ENCODE data around the gene SLC9C1. TPM values are rescaled to one million over a fixed set of nuclear protein-coding genes. Genes with fewer than 3 reads are reported as not detected.

SLC9C1 gene
- under 1 TPM in 2 of 8 experiments, not detected in 6; 0.05 to 0.27 TPM for total RNA-seq

GRCh38 chr3:112293368-112294321 lies at the start of gene SLC9C1:
TSS of gene SLC9C1 (minus strand) at chr3:112294216. CDS start at chr3:112286791, 7,425 bp downstream.
- H3K4me3 ChIP-seq: no peak within 1 kb of the TSS
- WGBS, 10 experiments: 10 to 83% (median 56%) methylated on average over 2 to 15 of the region's 15 CpGs; no CpG with 5 or more reads in 1 of the 10 experiments
- peak; percentile 57 to 90 (median 84) for ATAC-seq (replicated peaks in 6 of 8)
- H3K27ac ChIP-seq: no peak within 1 kb of the TSS
- in situ Hi-C loops (cut with MboI; ENCODE audit: low pct_unique_long_range_greater_than_20kb in 2 of 9, low sequenced_read_pairs in 9 of 9, unreplicated experiment in 9 of 9): loop anchor here in 3 of 9 experiments (10.0 to 25.0 kb wide), 3 partner anchors 159 to 244 kb away; partner anchors contain the start of gene GCSAM (in 1 of the 3)
- H3K4me1 ChIP-seq (replicated peaks in 1 of 2): peaks cover 0 to 6% of the 10 kb centered on the region in 2 donors

DNA sequence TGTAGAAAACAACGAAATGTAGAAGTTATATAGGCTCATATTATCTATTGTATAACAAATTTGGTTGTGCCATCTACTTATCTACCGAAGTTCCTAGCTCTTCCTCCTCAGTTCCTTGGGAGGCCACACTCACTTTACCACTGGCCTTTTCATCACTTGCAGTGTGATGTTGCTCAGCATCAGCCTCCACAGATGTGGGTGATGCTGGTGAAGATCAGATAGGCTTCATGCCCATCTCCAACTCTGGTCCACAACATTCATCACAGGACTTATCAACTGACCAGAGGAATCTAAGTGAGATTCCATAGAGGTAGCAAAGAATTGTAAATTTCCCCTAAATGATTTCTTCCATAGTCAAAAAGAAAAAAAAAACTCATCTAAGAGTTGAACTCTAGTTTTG lies 47.4 kb upstream of the SLC9C1 start:
- in situ Hi-C loops (cut with MboI; ENCODE audit: low pct_unique_long_range_greater_than_20kb in 2 of 9, low sequenced_read_pairs in 9 of 9, unreplicated experiment in 9 of 9): loop anchor here in 1 of 9 experiments (25.0 kb wide), 1 partner anchor 171 kb away; no protein-coding TSS in a partner anchor
- H3K4me1 ChIP-seq (replicated peaks in 1 of 2): peaks cover 3 to 25% of the 10 kb centered on the region in 2 donors
- H3K27ac ChIP-seq: no peak overlapping the region
- WGBS, 10 experiments: 0 to 100% (median 93%) methylated on average over 1 to 2 of the region's 2 CpGs
- no peak for ATAC-seq (replicated peaks in 6 of 8)
- no peak overlapping the region for H3K4me3 ChIP-seq

- ATAC-seq (replicated peaks in 6 of 8): no peak
- Histone ChIP-seq H3K27ac (no peak overlapping the region), H3K4me1 (replicated peaks in 1 of 2) (peaks cover 3 to 37% of the 10 kb centered on the region in 2 donors), H3K4me3 (no peak overlapping the region)
- WGBS, 10 experiments: 33 to 100% (median 97%) methylated on average over 1 to 2 of the region's 2 CpGs
- in situ Hi-C loops (cut with MboI; ENCODE audit: low pct_unique_long_range_greater_than_20kb in 2 of 9, low sequenced_read_pairs in 9 of 9, unreplicated experiment in 9 of 9): loop anchor here in 1 of 9 experiments (25.0 kb wide), 1 partner anchor 173 kb away; no protein-coding TSS in a partner anchor
These were observed 45.6 kb upstream of the SLC9C1 start for GRCh38 chr3:112339609-112340008.

GRCh38 chr3:112339134-112339533 lies 45.1 kb upstream of the SLC9C1 start:
- H3K27ac ChIP-seq: no peak overlapping the region
- in situ Hi-C loops (cut with MboI; ENCODE audit: low pct_unique_long_range_greater_than_20kb in 2 of 9, low sequenced_read_pairs in 9 of 9, unreplicated experiment in 9 of 9): loop anchor here in 1 of 9 experiments (25.0 kb wide), 1 partner anchor 173 kb away; no protein-coding TSS in a partner anchor
- ATAC-seq (replicated peaks in 6 of 8): no peak
- no peak overlapping the region for H3K4me3 ChIP-seq
- H3K4me1 ChIP-seq (replicated peaks in 1 of 2): peaks cover 3 to 37% of the 10 kb centered on the region in 2 donors

DNA sequence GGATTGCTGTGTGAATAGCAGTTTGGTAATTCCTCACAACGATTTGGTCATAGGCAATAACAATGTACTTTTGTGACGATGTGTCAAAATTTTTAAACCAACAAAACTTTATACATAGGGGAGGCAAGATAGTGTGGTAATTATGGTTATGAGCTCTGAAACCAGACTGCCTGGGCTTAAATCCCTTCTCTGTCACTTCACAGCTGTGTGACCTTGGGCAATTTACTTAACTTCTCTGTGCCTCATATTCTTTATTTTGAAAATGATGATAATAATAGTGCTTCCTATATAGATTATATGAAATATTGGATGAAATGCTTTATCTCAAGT lies 44.7 kb upstream of the SLC9C1 start:
- H3K4me3 ChIP-seq: no peak overlapping the region
- in situ Hi-C loops (cut with MboI; ENCODE audit: low pct_unique_long_range_greater_than_20kb in 2 of 9, low sequenced_read_pairs in 9 of 9, unreplicated experiment in 9 of 9): loop anchor here in 1 of 9 experiments (25.0 kb wide), 1 partner anchor 174 kb away; no protein-coding TSS in a partner anchor

GRCh38 chr3:112338021-112338726 lies 44.2 kb upstream of the SLC9C1 start:
- Histone ChIP-seq H3K27ac (no peak overlapping the region), H3K4me3 (no peak overlapping the region), H3K4me1 (replicated peaks in 1 of 2) (peaks cover 3 to 37% of the 10 kb centered on the region in 2 donors)
- no peak for ATAC-seq (replicated peaks in 6 of 8)
- 27 to 100% (median 91%) methylated on average over 1 to 6 of the region's 6 CpGs for WGBS, 10 experiments
- in situ Hi-C loops (cut with MboI; ENCODE audit: low pct_unique_long_range_greater_than_20kb in 2 of 9, low sequenced_read_pairs in 9 of 9, unreplicated experiment in 9 of 9): loop anchor here in 1 of 9 experiments (25.0 kb wide), 1 partner anchor 174 kb away; no protein-coding TSS in a partner anchor

More for the DNA sequence above, 44.7 kb upstream of the SLC9C1 start:
- WGBS, 10 experiments: 0 to 88% (median 36%) methylated on average over 1 to 2 of the region's 2 CpGs; no CpG with 5 or more reads in 3 of the 10 experiments
- ATAC-seq (replicated peaks in 6 of 8): no peak
- no peak overlapping the region for H3K27ac ChIP-seq
- H3K4me1 ChIP-seq (replicated peaks in 1 of 2): peaks cover 3 to 37% of the 10 kb centered on the region in 2 donors

GRCh38 chr3:112335434-112335781 lies 41.4 kb upstream of the SLC9C1 start:
- Histone ChIP-seq H3K27ac (no peak overlapping the region), H3K4me1 (replicated peaks in 1 of 2) (peaks cover 3 to 37% of the 10 kb centered on the region in 2 donors), H3K4me3 (peak overlapping the region in 4 of 5 donors; percentile 57 to 75 (median 68))
- WGBS, 10 experiments: 7 to 100% (median 80%) methylated on average over 1 to 2 of the region's 2 CpGs; no CpG with 5 or more reads in 4 of the 10 experiments
- ATAC-seq (replicated peaks in 6 of 8): no peak
- in situ Hi-C loops (cut with MboI; ENCODE audit: low pct_unique_long_range_greater_than_20kb in 2 of 9, low sequenced_read_pairs in 9 of 9, unreplicated experiment in 9 of 9): loop anchor here in 1 of 9 experiments (25.0 kb wide), 1 partner anchor 177 kb away; no protein-coding TSS in a partner anchor

DNA sequence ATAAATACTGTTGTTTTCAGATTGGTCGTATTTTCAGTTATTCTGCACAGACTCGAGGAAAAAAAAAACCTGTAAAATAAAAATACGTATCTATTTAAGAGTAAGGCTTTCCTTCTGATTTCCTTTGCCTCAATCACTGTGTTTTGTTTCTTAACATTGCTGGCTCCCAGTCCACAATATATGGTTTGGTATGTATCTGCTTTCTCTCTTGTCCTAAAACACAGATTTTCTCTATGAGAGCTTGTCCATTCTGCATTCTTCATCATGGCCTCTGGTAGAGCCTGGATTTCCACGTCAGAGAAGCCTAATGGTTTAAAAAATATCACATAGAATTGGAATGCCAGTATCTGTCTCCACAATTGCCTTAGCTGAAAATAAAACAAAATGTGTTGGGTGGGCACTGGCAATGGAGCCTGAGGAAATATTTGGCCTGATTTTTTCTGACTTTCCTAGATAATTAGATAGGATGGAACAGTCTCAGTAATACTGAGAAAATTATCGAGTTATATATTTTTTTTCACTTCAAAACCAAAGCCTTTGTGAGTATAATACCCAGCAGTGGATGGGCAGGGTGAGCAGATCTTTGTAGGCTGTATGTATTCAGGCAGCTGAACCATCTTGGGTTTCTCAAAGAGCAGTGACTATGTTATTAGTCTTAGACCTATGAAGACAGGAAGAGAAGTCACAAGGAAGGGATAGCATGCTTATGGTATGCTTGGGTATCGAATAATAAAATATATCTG lies 40.8 kb upstream of the SLC9C1 start:
- WGBS, 10 experiments: 16 to 68% (median 32%) methylated on average over 2 to 6 of the region's 6 CpGs
- Histone ChIP-seq H3K4me3 (peak overlapping the region; percentile 56 to 75 (median 66)), H3K4me1 (replicated peaks in 1 of 2) (peaks cover 3 to 37% of the 10 kb centered on the region in 2 donors), H3K27ac (peak overlapping the region in 1 of 2 donors; percentile 96)
- in situ Hi-C loops (cut with MboI; ENCODE audit: low pct_unique_long_range_greater_than_20kb in 2 of 9, low sequenced_read_pairs in 9 of 9, unreplicated experiment in 9 of 9): loop anchor here in 1 of 9 experiments (25.0 kb wide), 1 partner anchor 177 kb away; no protein-coding TSS in a partner anchor
- no peak for ATAC-seq (replicated peaks in 6 of 8)

GRCh38 chr3:112333381-112334317 lies 39.6 kb upstream of the SLC9C1 start:
- Histone ChIP-seq H3K27ac (peak overlapping the region; percentile 83 to 96), H3K4me3 (peak overlapping the region; percentile 56 to 75 (median 66)), H3K4me1 (replicated peaks in 1 of 2) (peaks cover 3 to 33% of the 10 kb centered on the region in 2 donors)
- 0 to 16% (median 4%) methylated on average over 4 to 14 of the region's 23 CpGs for WGBS, 10 experiments
- in situ Hi-C loops (cut with MboI; ENCODE audit: low pct_unique_long_range_greater_than_20kb in 2 of 9, low sequenced_read_pairs in 9 of 9, unreplicated experiment in 9 of 9): loop anchor here in 1 of 9 experiments (25.0 kb wide), 1 partner anchor 179 kb away; no protein-coding TSS in a partner anchor
- ATAC-seq (replicated peaks in 6 of 8): peak in 6 of 8 experiments; percentile 59 to 77 (median 74)

DNA sequence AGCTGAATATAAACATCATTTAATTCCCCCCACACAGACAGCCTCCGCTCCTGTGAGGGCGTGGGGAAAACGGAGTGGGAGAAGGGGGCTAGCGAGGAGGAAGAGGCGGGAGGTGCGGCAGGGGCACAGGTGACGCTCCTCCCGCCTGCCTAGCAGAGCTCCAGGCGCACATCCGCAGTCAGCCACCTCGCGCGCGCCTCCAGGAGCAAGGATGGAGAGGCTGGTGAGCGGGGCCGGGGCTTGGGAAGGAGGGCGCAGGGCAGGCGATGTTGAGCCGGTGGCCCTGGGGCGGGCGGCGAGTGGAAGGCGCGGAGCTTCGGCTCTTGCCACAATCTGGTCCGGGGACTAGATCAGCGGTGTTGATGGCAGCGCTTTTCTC lies 39.0 kb upstream of the SLC9C1 start, which contains the start of gene CD200:
Gene CD200, plus strand, starts transcription at position 155 of the 379 bp plus-strand sequence. Its CDS starts 57 bp downstream, at position 212.
- H3K4me3 ChIP-seq: peak within 1 kb of the TSS; percentile 56 to 75 (median 66)
- 3 to 4% methylated on average over 5 to 7 of the region's 28 CpGs; no CpG with 5 or more reads in 8 of the 10 experiments for WGBS, 10 experiments
- H3K27ac ChIP-seq: peak within 1 kb of the TSS; percentile 83 to 96
- H3K4me1 ChIP-seq (replicated peaks in 1 of 2): peaks cover 0 to 27% of the 10 kb centered on the region in 2 donors
- in situ Hi-C loops (cut with MboI; ENCODE audit: low pct_unique_long_range_greater_than_20kb in 2 of 9, low sequenced_read_pairs in 9 of 9, unreplicated experiment in 9 of 9): loop anchor here in 1 of 9 experiments (25.0 kb wide), 1 partner anchor 179 kb away; no protein-coding TSS in a partner anchor
- ATAC-seq (replicated peaks in 6 of 8): peak; percentile 30 to 94 (median 90)

DNA sequence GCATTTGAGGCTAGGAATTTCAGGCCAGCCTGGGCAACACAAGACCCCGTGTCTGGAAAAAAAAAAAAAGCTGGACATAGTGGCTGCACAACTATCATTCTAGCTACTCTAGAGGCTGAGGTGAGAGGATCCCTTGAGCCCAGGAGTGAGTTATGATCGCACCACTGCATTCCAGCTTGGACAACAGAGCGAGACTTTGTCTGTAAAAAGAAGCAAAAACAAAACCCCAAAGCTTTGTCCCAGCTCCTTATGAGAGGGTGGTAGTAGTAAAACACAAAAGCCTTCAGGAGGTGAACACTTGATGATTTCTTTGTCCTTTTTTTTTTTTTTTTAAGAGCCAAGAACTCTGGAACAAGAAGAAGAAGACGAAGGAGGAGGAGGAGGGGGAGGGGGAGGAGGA lies 37.8 kb upstream of the SLC9C1 start:
- H3K4me3 ChIP-seq: no peak overlapping the region
- ATAC-seq (replicated peaks in 6 of 8): no peak
- in situ Hi-C loops (cut with MboI; ENCODE audit: low pct_unique_long_range_greater_than_20kb in 2 of 9, low sequenced_read_pairs in 9 of 9, unreplicated experiment in 9 of 9): loop anchor here in 1 of 9 experiments (25.0 kb wide), 1 partner anchor 180 kb away; no protein-coding TSS in a partner anchor
- WGBS, 10 experiments: 60 to 100% (median 86%) methylated on average over 1 to 2 of the region's 4 CpGs; no CpG with 5 or more reads in 4 of the 10 experiments
- H3K27ac ChIP-seq: no peak overlapping the region
- H3K4me1 ChIP-seq (replicated peaks in 1 of 2): peaks cover 0 to 17% of the 10 kb centered on the region in 2 donors
